Nucleus accumbens (tissue), 56 donors: Measurements from ENCODE around the gene PPP1R12B.
"Not testable (repeated sequence)": the region's sequence is repeated elsewhere in the genome, so short reads cannot be mapped to it uniquely, and the experiment has no call there.

ENCODE experiments used
- DNase-seq, 56 donors: peaks; one replicate each; lab custom pipeline; 2025; lab: John Stamatoyannopoulos, UW

The PPP1R12B gene

GRCh38 chr1:202638019-202638700 lies 289.7 kb downstream of the PPP1R12B start:
- DNase-seq, result no peak

GRCh38 chr1:202638701-202639305 lies 290.3 kb downstream of the PPP1R12B start:
- DNase-seq, result not testable (repeated sequence)

GRCh38 chr1:202639500-202639899 lies 291.0 kb downstream of the PPP1R12B start:
- DNase-seq, result no peak

- DNase-seq, result no peak
Measured at GRCh38 chr1:202642212-202642611, 293.7 kb downstream of the PPP1R12B start.
